CD4-positive, alpha-beta T cell (primary cell): ENCODE data around the gene SNX20. TPM values are rescaled to one million over a fixed set of nuclear protein-coding genes. Genes with fewer than 3 reads are reported as not detected.

Source experiments
- ATAC-seq: fragments of 200-7000 bp; cut with Tn5 transposase; one replicate; pipeline ENCODE4 v1.10.0; 2022; ENCODE audit warnings: mild to moderate bottlenecking; ENCODE audit not compliant: poor library complexity
- CTCF ChIA-PET: fragments of 350-600 bp; sonication (Branson Sonifier 250); formaldehyde crosslinking; loops from one replicate; lab custom pipeline; 2021; ENCODE audit warnings: antibody characterized with exemption, inconsistent platforms; lab: Charles Lee
- POLR2A ChIA-PET: fragments of 350-600 bp; sonication (Branson Sonifier 250); formaldehyde crosslinking; loops from one replicate; lab custom pipeline; 2021; ENCODE audit warnings: antibody characterized with exemption, inconsistent platforms; lab: Charles Lee
- DNase-seq, 14 experiments: peaks; one replicate each; pipeline ENCODE4 v3.0.0-alpha.2; 2013 to 2020; ENCODE audit warnings: mixed read lengths in 2 of 14
- H3K27ac ChIP-seq, 2 donors: one replicate each; pipeline versions ENCODE4 v1.5.1 to v1.7.0; 2013; ENCODE audit warnings: low read length in 2 of 2, low read depth in 1 of 2, mild to moderate bottlenecking in 1 of 2
- H3K27me3 ChIP-seq, 2 experiments: 1 replicate in 1 of 2; 2 replicates in 1 of 2; pipeline versions ENCODE4 v1.6.1 to v1.7.0; 2013; ENCODE audit warnings: low read length in 2 of 2, control low read depth in 1 of 2, mild to moderate bottlenecking in 1 of 2, moderate library complexity in 1 of 2; ENCODE audit not compliant: insufficient read depth in 2 of 2, control insufficient read depth in 1 of 2
- H3K36me3 ChIP-seq: one replicate; pipeline ENCODE4 v1.6.1; 2013; ENCODE audit warnings: low read length, control low read depth; ENCODE audit not compliant: insufficient read depth
- H3K4me1 ChIP-seq: one replicate; pipeline ENCODE4 v1.6.1; 2013; ENCODE audit warnings: low read length, control low read depth; ENCODE audit not compliant: insufficient read depth
- H3K4me3 ChIP-seq: one replicate; pipeline ENCODE4 v1.5.1; 2013; ENCODE audit warnings: mild to moderate bottlenecking, low read length, moderate library complexity
- H3K9me3 ChIP-seq, 2 experiments: 1 replicate in 1 of 2; 2 replicates in 1 of 2; pipeline versions ENCODE4 v1.6.1 to v1.7.0; 2013; ENCODE audit warnings: low read length in 2 of 2, mild to moderate bottlenecking in 2 of 2, control low read depth in 1 of 2, moderate library complexity in 1 of 2; ENCODE audit not compliant: control insufficient read depth in 1 of 2, insufficient read depth in 1 of 2
- H3K27ac Mint-ChIP-seq: one replicate; pipeline ENCODE4 v1.8.0; 2020; ENCODE audit warnings: mixed read lengths
- H3K27me3 Mint-ChIP-seq: one replicate; pipeline ENCODE4 v1.8.0; 2021; ENCODE audit warnings: mixed read lengths
- H3K36me3 Mint-ChIP-seq: one replicate; pipeline ENCODE4 v1.8.0; 2021; ENCODE audit warnings: low read depth, mixed read lengths
- H3K4me1 Mint-ChIP-seq: one replicate; pipeline ENCODE4 v1.8.0; 2021; ENCODE audit warnings: low read depth, mixed read lengths
- H3K4me3 Mint-ChIP-seq: one replicate; pipeline ENCODE4 v1.8.0; 2020; ENCODE audit warnings: mild to moderate bottlenecking, mixed read lengths
- H3K9me3 Mint-ChIP-seq: one replicate; pipeline ENCODE4 v1.8.0; 2020; ENCODE audit warnings: mixed read lengths
- CTCF ChIP-seq: fragments of 200-600 bp; IDR thresholded peaks from one replicate; pipeline ENCODE4 v1.8.0; 2022; ENCODE audit warnings: antibody characterized with exemption, mild to moderate bottlenecking
- intact Hi-C, 2 experiments: fragments of 100-400 bp; cut with DNase I in 1 of 2; cut with micrococcal nuclease in 1 of 2; formaldehyde crosslinking; loops; one replicate each; pipeline versions ENCODE4 v1.15.1 to v1.9.0; 2023 to 2025; cut with DNase I, micrococcal nuclease
- total RNA-seq, 174 experiments: library from RNA in 2 of 174; stranded (reverse) in 2 of 174; gene quantifications; one replicate each; pipeline ENCODE4 v1.2.3 and lab custom pipeline; 2021 to 2026

The SNX20 gene
- total RNA-seq, 2 experiments from 2014 or later: 26.6 TPM

GRCh38 chr16:50718761-50719400 lies 37.8 kb upstream of the SNX20 start:
- peaks cover 36% of the 10 kb centered on the region for H3K4me1 ChIP-seq
- CTCF ChIA-PET: no interaction called here
- Mint-ChIP-seq H3K27ac (no peak overlapping the region), H3K27me3 (no peaks in the 10 kb centered on the region), H3K36me3 (peaks cover 21% of the 10 kb centered on the region), H3K4me1 (peaks cover 30% of the 10 kb centered on the region), H3K4me3 (peak overlapping the region; percentile 9), H3K9me3 (peaks cover 2% of the 10 kb centered on the region)
- no peak overlapping the region for H3K27ac ChIP-seq
- POLR2A ChIA-PET: interaction anchor here (1.1 to 2.3 kb wide), 2 partner anchors 23 to 29 kb away, joined by 3 to 19 read pairs; partner anchors contain the start of gene CYLD
- DNase-seq (no peak), ATAC-seq (no peak)
- TF ChIP-seq CTCF: no peak
- peaks cover 0 to 3% of the 10 kb centered on the region in 2 experiments for H3K9me3 ChIP-seq
- intact Hi-C loops: no loop called here
- H3K27me3 ChIP-seq: no peaks in the 10 kb centered on the region
- H3K4me3 ChIP-seq: no peak overlapping the region
- H3K36me3 ChIP-seq: peaks cover 10% of the 10 kb centered on the region

DNA sequence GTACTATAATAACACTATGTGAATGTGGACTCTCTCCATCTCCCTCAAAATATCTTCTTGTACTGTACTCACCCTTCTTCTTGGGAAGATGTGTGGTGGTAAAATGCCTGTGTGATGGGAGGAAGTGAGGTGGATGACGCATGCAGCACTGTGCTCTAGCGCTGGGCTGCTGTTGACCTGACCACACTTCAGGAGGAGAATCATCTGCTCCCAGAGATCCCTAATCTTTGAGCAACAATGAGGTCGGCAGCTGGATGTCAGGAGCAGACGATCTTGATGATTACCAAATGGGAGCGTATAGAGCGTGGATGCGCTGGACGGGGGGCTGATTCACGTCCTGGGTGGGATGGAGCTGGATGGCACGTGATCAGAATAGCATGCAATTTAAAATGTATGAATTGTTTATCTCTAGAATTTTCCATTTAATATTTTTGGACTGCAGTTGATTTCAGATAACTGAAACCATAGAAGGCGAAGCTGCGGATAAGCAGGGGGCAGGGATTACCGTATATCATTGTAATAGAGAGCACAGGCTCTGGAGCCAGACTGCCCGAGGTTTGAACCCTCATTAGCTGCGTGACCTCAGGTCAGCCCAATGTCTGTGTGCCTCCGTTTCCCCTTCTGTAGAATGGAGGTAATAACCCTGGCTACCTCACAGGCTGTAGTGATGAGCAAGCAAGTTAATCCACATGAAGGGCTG lies 37.1 kb upstream of the SNX20 start:
- H3K36me3 ChIP-seq: peaks cover 9% of the 10 kb centered on the region

GRCh38 chr16:50717494-50717893 lies 36.4 kb upstream of the SNX20 start:
- H3K9me3 Mint-ChIP-seq: no peaks in the 10 kb centered on the region
- H3K36me3 Mint-ChIP-seq: peaks cover 8% of the 10 kb centered on the region
- POLR2A ChIA-PET: no interaction called here

More for the DNA sequence above, 37.1 kb upstream of the SNX20 start:
- H3K4me1 Mint-ChIP-seq: peaks cover 30% of the 10 kb centered on the region
- ATAC-seq: no peak
- Histone ChIP-seq H3K4me1 (peaks cover 36% of the 10 kb centered on the region), H3K9me3 (no peaks in the 10 kb centered on the region), H3K4me3 (no peak overlapping the region), H3K27ac (no peak overlapping the region), H3K27me3 (no peaks in the 10 kb centered on the region)
- DNase-seq: no peak
- ChIA-PET POLR2A (interaction anchor here (1.1 kb wide), 1 partner anchor 29 kb away, joined by 3 read pairs; no protein-coding TSS in a partner anchor), CTCF (no interaction called here)
- intact Hi-C loops: no loop called here
- no peaks in the 10 kb centered on the region for H3K27me3 Mint-ChIP-seq
- no peak for TF ChIP-seq CTCF
- peaks cover 14% of the 10 kb centered on the region for H3K36me3 Mint-ChIP-seq
- H3K4me3 Mint-ChIP-seq: no peak overlapping the region
- peaks cover under 1% of the 10 kb centered on the region for H3K9me3 Mint-ChIP-seq
- H3K27ac Mint-ChIP-seq: no peak overlapping the region

More at GRCh38 chr16:50717494-50717893, 36.4 kb upstream of the SNX20 start:
- H3K27ac Mint-ChIP-seq: no peak overlapping the region
- H3K27me3 Mint-ChIP-seq: no peaks in the 10 kb centered on the region
- Histone ChIP-seq H3K27me3 (no peaks in the 10 kb centered on the region), H3K36me3 (peaks cover 8% of the 10 kb centered on the region), H3K4me3 (no peak overlapping the region), H3K27ac (no peak overlapping the region), H3K4me1 (peaks cover 39% of the 10 kb centered on the region), H3K9me3 (no peaks in the 10 kb centered on the region)
- H3K4me1 Mint-ChIP-seq: peaks cover 30% of the 10 kb centered on the region
- TF ChIP-seq CTCF: no peak
- no peak for DNase-seq
- no peak for ATAC-seq
- H3K4me3 Mint-ChIP-seq: no peak overlapping the region
- CTCF ChIA-PET: no interaction called here
- intact Hi-C loops: no loop called here
